K562 (cell line): ENCODE data around the gene BANP. TPM values are rescaled to one million over a fixed set of nuclear protein-coding genes. Genes with fewer than 3 reads are reported as not detected.

Experiments
- TOE1 ChIP-seq, 2 experiments: fragments of 450-650 bp in 1 of 2; sonication (generic) in 1 of 2; formaldehyde crosslinking in 1 of 2; IDR thresholded peaks; 2 replicates each; pipeline versions ENCODE4 v1.7.1 to v1.8.0; 2016 to 2022; ENCODE audit warnings: borderline replicate concordance in 2 of 2, mild to moderate bottlenecking in 2 of 2, antibody characterized with exemption in 1 of 2, inconsistent platforms in 1 of 2, low read depth in 1 of 2, missing genetic modification reagents in 1 of 2, moderate library complexity in 1 of 2
- ZNF124 ChIP-seq: sonication (generic); formaldehyde crosslinking; IDR thresholded peaks from 2 replicates; pipeline ENCODE4 v1.8.1; 2022; ENCODE audit warnings: missing genetic modification reagents
- polyA plus RNA-seq, 8 experiments: library from polyadenylated mRNA; depleted of rRNA in 4 of 8; stranded (reverse) in 5 of 8; unstranded in 3 of 8; fragments of >200 nt; fragmentation: Nextera tagmentation in 2 of 8; fragmentation: Illumina TruSeq in 1 of 8; extraction: Ambion mirVana in 2 of 8; extraction: Trizol in 1 of 8; gene quantifications; 2 replicates each; pipeline versions ENCODE4 v1.2.1 to v1.2.3, GENCODE V29; 2011 to 2014; ENCODE audit warnings: inconsistent platforms in 1 of 8, missing spikeins in 1 of 8
- total RNA-seq, 7 experiments: library from RNA; depleted of rRNA in 6 of 7; stranded (reverse); fragments of >200 nt in 6 of 7; fragmentation: Illumina TruSeq in 2 of 7; extraction: Trizol in 2 of 7; gene quantifications; 2 replicates each; pipeline versions ENCODE4 v1.2.1 to v1.2.3, GENCODE V29; 2011 to 2021; ENCODE audit warnings: low replicate concordance in 1 of 7
- TF ChIP-seq, protein P1 (sequence below), 2 experiments: fragments of 450-650 bp; IDR thresholded peaks; 2 replicates each; pipeline ENCODE4 v1.6.1; 2016; ENCODE audit warnings: mild to moderate bottlenecking in 2 of 2, borderline replicate concordance in 1 of 2, low read depth in 1 of 2, moderate library complexity in 1 of 2

The BANP gene
- total and polyA plus RNA-seq, 9 of the 15 experiments (the other 6 are each of a cell fraction or from before 2014, with no cell fraction given): 4.6 to 22.1 (median 15.6) TPM

DNA sequence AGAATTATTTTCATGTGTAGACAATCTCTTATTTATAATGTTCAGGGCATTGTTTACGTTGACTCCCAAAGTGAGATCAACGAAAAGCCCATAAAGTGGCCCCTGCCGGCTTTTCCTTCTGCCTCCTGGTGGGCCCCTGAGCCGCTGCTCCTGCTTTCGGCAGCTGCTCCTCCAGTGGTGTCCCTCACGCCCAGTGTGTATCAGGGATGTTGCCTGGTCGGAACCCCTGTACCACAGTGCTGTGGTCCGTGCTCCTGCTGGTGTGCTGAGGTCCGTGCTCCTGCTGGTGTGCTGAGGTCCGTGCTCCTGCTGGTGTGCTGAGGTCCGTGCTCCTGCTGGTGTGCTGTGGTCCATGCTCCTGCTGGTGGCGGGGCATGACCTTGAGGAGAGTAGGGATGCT, 107.6 kb downstream of the BANP start (continued):
- TF ChIP-seq, protein P1, sequence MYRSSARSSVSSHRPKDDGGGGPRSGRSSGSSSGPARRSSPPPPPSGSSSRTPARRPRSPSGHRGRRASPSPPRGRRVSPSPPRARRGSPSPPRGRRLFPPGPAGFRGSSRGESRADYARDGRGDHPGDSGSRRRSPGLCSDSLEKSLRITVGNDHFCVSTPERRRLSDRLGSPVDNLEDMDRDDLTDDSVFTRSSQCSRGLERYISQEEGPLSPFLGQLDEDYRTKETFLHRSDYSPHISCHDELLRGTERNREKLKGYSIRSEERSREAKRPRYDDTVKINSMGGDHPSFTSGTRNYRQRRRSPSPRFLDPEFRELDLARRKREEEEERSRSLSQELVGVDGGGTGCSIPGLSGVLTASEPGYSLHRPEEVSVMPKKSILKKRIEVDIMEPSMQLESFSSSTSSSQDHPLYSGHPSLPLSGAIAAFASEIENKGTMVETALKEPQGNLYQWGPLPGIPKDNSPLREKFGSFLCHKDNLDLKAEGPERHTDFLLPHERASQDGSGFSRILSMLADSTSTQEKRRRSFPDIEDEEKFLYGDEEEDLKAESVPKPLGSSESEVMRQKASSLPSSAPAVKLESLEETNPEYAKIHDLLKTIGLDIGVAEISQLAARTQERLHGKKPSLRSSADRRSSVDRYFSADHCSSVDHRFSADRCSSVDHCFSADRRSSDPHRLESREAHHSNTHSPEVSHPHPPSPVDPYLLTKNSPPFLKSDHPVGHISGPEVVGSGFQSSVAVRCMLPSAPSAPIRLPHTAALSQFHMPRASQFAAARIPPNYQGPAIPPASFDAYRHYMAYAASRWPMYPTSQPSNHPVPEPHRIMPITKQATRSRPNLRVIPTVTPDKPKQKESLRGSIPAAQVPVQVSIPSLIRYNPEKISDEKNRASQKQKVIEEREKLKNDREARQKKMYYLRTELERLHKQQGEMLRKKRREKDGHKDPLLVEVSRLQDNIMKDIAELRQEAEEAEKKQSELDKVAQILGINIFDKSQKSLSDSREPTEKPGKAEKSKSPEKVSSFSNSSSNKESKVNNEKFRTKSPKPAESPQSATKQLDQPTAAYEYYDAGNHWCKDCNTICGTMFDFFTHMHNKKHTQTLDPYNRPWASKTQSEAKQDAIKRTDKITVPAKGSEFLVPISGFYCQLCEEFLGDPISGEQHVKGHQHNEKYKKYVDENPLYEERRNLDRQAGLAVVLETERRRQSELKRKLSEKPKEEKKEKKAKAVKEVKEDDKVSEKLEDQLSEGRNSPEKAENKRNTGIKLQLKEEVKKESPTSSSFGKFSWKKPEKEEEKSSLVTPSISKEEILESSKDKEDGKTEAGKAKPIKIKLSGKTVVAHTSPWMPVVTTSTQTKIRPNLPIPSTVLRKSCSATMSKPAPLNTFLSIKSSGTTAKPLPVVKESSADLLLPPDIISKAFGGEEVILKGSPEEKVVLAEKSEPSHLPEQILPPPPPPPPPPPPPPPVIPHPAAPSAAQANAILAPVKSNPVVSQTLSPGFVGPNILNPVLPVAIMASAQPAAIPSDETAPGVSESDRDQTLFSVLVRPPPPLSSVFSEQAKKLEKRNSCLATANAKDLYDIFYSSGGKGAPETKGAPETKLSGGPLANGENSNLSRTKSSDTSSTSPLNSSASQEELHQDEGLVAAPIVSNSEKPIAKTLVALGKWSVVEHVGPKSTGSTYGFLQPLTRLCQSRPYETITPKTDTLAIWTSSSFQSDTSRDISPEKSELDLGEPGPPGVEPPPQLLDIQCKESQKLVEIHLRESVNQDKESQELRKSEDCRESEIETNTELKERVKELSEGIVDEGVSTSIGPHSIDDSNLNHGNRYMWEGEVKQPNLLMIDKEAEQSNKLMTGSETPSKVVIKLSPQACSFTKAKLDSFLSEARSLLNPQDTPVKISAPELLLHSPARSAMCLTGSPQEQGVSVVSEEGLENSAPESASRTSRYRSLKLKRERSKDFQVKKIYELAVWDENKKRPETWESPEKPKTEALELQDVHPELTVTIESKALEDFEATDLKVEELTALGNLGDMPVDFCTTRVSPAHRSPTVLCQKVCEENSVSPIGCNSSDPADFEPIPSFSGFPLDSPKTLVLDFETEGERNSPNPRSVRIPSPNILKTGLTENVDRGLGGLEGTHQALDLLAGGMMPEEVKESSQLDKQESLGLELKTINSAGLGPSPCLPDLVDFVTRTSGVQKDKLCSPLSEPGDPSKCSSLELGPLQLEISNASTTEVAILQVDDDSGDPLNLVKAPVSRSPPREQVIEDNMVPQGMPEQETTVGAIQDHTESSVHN (IDR thresholded peaks at IDR 0.05; ENCODE audit: borderline replicate concordance in 1 of 2, low read depth in 1 of 2): no peak
- TF ChIP-seq TOE1 (IDR thresholded peaks at IDR 0.05; ENCODE audit: borderline replicate concordance) (no peak), TOE1 (CRISPR knock-in tag; IDR thresholded peaks at IDR 0.05; ENCODE audit: borderline replicate concordance, low read depth) (no peak), ZNF124 (CRISPR knock-in tag) (no peak)
